Mammary epithelial cell (primary cell): ENCODE data around the gene TUFT1.

Experiments used
- CTCF ChIP-seq, 2 donors: IDR thresholded peaks in 1 of 2; conservative IDR thresholded peaks in 1 of 2; 2 replicates each; pipeline ENCODE4 v1.5.1; 2011 to 2012; ENCODE audit warnings: inconsistent platforms in 2 of 2, low read length in 2 of 2, mild to moderate bottlenecking in 2 of 2, control low read depth in 1 of 2, low read depth in 1 of 2; ENCODE audit not compliant: insufficient read depth in 1 of 2; ENCODE audit errors: extremely low read depth in 1 of 2
- EZH2 ChIP-seq: IDR thresholded peaks from 2 replicates; pipeline ENCODE4 v1.6.1; 2012; ENCODE audit warnings: low read length, inconsistent platforms, borderline replicate concordance

- peak; percentile 95 to 98 for TF ChIP-seq CTCF (conservative IDR thresholded peaks at IDR 0.05 in 1 of 2, IDR thresholded peaks at IDR 0.05 in 1 of 2; ENCODE audit: extremely low read depth in 1 of 2, insufficient read depth in 1 of 2, low read depth in 1 of 2, low read length in 2 of 2)
- no peak for TF ChIP-seq EZH2
Measured at GRCh38 chr1:151534662-151535278, 5.3 kb upstream of the TUFT1 start.
